Smooth muscle cell (in vitro differentiated cells): Measurements from ENCODE around the gene SLC66A3. TPM values are rescaled to one million over a fixed set of nuclear protein-coding genes. Genes with fewer than 3 reads are reported as not detected.

Source experiments
- DNase-seq: peaks from one replicate; lab custom pipeline; 2025; ENCODE audit not compliant: unreplicated experiment; lab: John Stamatoyannopoulos, UW
- H2AFZ ChIP-seq: fragments of 200-600 bp; sonication (generic); 2 replicates; pipeline ENCODE4 v1.6.0; 2016; ENCODE audit warnings: antibody characterized with exemption, low read depth, mild to moderate bottlenecking
- H3F3A ChIP-seq: fragments of 200-600 bp; sonication (generic); 2 replicates; pipeline ENCODE4 v1.6.0; 2017; ENCODE audit warnings: antibody characterized with exemption, low read depth
- H3K27ac ChIP-seq: fragments of 200-600 bp; sonication (generic); 2 replicates; pipeline ENCODE4 v1.5.1; 2016; ENCODE audit warnings: low read depth, mild to moderate bottlenecking
- H3K27me3 ChIP-seq: fragments of 200-600 bp; sonication (generic); 2 replicates; pipeline ENCODE4 v1.6.1; 2016; ENCODE audit warnings: low read depth, mild to moderate bottlenecking
- H3K36me3 ChIP-seq: fragments of 200-600 bp; sonication (generic); 2 replicates; pipeline ENCODE4 v1.5.1; 2016; ENCODE audit warnings: low read depth
- H3K4me1 ChIP-seq: fragments of 200-600 bp; sonication (generic); 2 replicates; pipeline ENCODE4 v1.5.1; 2016; ENCODE audit warnings: low read depth
- H3K4me2 ChIP-seq: fragments of 200-600 bp; sonication (generic); 2 replicates; pipeline ENCODE4 v1.6.0; 2016; ENCODE audit warnings: mild to moderate bottlenecking
- H3K4me3 ChIP-seq: fragments of 200-600 bp; sonication (generic); 2 replicates; pipeline ENCODE4 v1.5.1; 2016; ENCODE audit warnings: mild to moderate bottlenecking
- H3K79me2 ChIP-seq: fragments of 200-600 bp; sonication (generic); 2 replicates; pipeline ENCODE4 v1.6.0; 2016; ENCODE audit warnings: low read depth, mild to moderate bottlenecking
- H3K9ac ChIP-seq: fragments of 200-600 bp; sonication (generic); 2 replicates; pipeline ENCODE4 v1.6.0; 2016; ENCODE audit warnings: low read depth
- H3K9me3 ChIP-seq: fragments of 200-600 bp; sonication (generic); replicated peaks from 2 replicates; pipeline ENCODE4 v1.5.1; 2016; ENCODE audit warnings: low read depth
- H4K20me1 ChIP-seq: fragments of 200-600 bp; sonication (generic); 2 replicates; pipeline ENCODE4 v1.6.0; 2016; ENCODE audit warnings: low read depth
- WGBS: methylation state at CpG from one replicate; pipeline ENCODE4 v1.1.7; 2016; ENCODE audit warnings: low lambda C conversion rate; 5-methylcytosine and 5-hydroxymethylcytosine counted together
- polyA plus RNA-seq: library from polyadenylated mRNA; unstranded; fragments of >200 nt; fragmentation: Nextera tagmentation; extraction: Ambion mirVana; gene quantifications from 2 replicates; pipeline ENCODE4 v1.2.1, GENCODE V29; 2016
- total RNA-seq: library from RNA; depleted of rRNA; stranded (reverse); fragments of >200 nt; gene quantifications from 2 replicates; pipeline ENCODE4 v1.2.3, GENCODE V29; 2014
- TF ChIP-seq, protein P1 (sequence below): fragments of 200-600 bp; sonication (generic); IDR thresholded peaks from 2 replicates; pipeline ENCODE4 v1.5.1; 2017; ENCODE audit warnings: borderline replicate concordance, mild to moderate bottlenecking, antibody characterized with exemption; ENCODE audit not compliant: insufficient read depth, poor library complexity, severe bottlenecking

The SLC66A3 gene
- total and polyA plus RNA-seq, 2 experiments from 2014 or later: 33.5 to 37.2 TPM

DNA sequence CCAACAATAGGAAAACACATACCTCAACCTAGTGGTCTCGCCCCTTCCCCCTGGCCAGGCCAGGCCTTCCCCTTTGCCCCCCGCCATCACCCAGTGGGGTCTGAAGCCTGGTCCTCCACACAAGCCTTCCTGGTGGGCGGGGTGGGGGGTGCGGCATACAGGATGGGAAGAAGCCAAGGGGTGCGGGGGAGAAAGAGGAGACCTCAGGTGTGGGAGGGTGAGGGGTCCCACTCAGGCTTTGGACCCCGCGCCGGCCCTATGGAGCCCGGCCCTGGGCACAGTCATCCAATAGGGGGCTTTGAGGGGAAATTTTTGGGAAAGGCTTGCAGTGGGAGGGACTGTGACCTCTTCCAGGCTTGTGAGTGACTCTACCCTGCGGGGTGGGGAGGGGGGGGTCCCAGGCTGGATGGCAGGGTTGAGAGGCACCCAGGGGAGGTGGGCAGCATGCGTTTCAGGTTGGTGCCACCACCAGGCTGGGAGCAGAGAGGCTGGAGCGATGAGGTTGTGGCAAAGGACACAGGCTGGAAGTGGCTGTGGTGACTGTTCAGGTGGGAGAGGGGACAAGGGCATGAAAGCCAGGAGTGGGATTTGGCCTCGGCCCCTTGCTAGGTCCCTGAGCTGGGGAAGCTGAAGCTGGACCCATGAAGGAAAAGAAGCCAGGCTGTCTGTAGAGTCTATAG lies 1.3 kb downstream of the SLC66A3 start:
- Histone ChIP-seq H3F3A (peaks cover 6% of the 10 kb centered on the region), H3K9ac (no peak overlapping the region), H3K9me3 (no peaks in the 10 kb centered on the region), H3K4me2 (no peak overlapping the region), H3K79me2 (no peaks in the 10 kb centered on the region), H3K4me1 (no peaks in the 10 kb centered on the region), H4K20me1 (no peaks in the 10 kb centered on the region), H2AFZ (no peak overlapping the region), H3K27me3 (no peaks in the 10 kb centered on the region), H3K36me3 (no peaks in the 10 kb centered on the region), H3K27ac (no peak overlapping the region), H3K4me3 (no peak overlapping the region)
- no peak for DNase-seq
- WGBS: 97% methylated on average over 8 of the region's 13 CpGs
- TF ChIP-seq, protein P1, sequence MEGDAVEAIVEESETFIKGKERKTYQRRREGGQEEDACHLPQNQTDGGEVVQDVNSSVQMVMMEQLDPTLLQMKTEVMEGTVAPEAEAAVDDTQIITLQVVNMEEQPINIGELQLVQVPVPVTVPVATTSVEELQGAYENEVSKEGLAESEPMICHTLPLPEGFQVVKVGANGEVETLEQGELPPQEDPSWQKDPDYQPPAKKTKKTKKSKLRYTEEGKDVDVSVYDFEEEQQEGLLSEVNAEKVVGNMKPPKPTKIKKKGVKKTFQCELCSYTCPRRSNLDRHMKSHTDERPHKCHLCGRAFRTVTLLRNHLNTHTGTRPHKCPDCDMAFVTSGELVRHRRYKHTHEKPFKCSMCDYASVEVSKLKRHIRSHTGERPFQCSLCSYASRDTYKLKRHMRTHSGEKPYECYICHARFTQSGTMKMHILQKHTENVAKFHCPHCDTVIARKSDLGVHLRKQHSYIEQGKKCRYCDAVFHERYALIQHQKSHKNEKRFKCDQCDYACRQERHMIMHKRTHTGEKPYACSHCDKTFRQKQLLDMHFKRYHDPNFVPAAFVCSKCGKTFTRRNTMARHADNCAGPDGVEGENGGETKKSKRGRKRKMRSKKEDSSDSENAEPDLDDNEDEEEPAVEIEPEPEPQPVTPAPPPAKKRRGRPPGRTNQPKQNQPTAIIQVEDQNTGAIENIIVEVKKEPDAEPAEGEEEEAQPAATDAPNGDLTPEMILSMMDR: no peak

DNA sequence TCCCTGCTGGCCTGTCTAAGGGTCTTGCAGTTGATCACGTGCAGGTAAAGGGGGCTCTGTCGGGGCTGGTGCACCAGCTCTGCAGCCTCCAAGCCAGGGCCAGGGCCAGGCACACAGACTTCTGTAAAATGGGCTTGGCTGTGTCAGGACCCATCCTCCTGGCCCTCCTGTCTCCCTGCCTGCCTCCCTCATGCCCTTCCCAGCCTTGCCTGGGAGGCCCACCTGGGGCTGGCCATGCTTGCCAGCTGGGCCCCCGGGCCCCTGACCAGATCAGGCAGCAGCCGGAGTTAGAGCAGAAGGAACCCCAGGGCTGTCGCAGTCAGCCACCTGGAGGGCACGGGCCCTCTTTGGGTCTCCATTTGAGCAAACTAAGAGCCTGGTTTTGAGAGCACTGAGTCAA lies 2.0 kb downstream of the SLC66A3 start:
- Histone ChIP-seq H3K4me2 (no peak overlapping the region), H4K20me1 (no peaks in the 10 kb centered on the region), H3K4me1 (no peaks in the 10 kb centered on the region), H3K9me3 (no peaks in the 10 kb centered on the region), H3K4me3 (no peak overlapping the region), H3K27me3 (no peaks in the 10 kb centered on the region), H3K36me3 (no peaks in the 10 kb centered on the region), H3F3A (peaks cover 6% of the 10 kb centered on the region), H3K79me2 (no peaks in the 10 kb centered on the region), H3K27ac (no peak overlapping the region), H2AFZ (no peak overlapping the region), H3K9ac (no peak overlapping the region)
- WGBS: 96% methylated on average over 6 of the region's 6 CpGs
- DNase-seq: no peak
- TF ChIP-seq, protein P1: no peak

DNA sequence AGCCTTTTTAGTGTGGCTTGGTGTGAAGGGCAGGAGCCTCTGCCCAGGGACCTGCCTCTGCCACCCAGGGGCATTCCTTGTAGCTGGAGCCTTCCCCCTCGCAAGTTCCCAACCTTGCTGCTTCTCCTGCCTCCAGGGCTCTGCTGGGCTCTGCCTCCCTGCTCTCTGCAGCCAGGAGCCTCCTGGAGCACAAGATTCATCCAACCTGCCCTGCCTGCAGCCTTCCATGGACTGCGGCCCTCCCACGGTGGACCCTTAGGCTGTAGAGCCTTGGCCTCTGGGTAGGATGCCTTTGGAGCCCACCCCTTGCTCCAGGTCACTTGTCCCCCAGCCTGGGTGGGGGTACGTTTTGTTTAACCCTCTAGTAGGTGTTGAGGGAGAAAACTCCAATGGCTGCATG lies 2.5 kb downstream of the SLC66A3 start:
- Histone ChIP-seq H3K4me1 (no peaks in the 10 kb centered on the region), H3K4me2 (no peak overlapping the region), H3K27me3 (no peaks in the 10 kb centered on the region), H3K79me2 (no peaks in the 10 kb centered on the region), H3K27ac (no peak overlapping the region), H2AFZ (no peak overlapping the region), H3K4me3 (no peak overlapping the region), H4K20me1 (no peaks in the 10 kb centered on the region), H3F3A (peaks cover 6% of the 10 kb centered on the region), H3K36me3 (no peaks in the 10 kb centered on the region), H3K9me3 (no peaks in the 10 kb centered on the region), H3K9ac (no peak overlapping the region)
- no peak for DNase-seq
- TF ChIP-seq, protein P1: no peak
- 94% methylated on average over 4 of the region's 4 CpGs for WGBS
